K562 (cell line): ENCODE data around the gene SIK3. TPM values are rescaled to one million over a fixed set of nuclear protein-coding genes. Genes with fewer than 3 reads are reported as not detected.
A peak's percentile ranks its signal among the peaks of the same experiment; 100 is the strongest.

Experiments used
- ATAC-seq: fragments of 200-7000 bp; cut with Tn5 transposase; 3 replicates; pipeline ENCODE4 v1.9.1; 2020; ENCODE audit warnings: moderate library complexity
- BruUV-seq: library from RNA; stranded (reverse); fragments of 400-500 nt; replicated peaks from 2 replicates; lab custom pipeline; 2021; lab: Mats Ljungman, UMichigan
- CTCF ChIA-PET: fragments of 300-600 bp; formaldehyde crosslinking; extraction: SDS; loops from one replicate; lab custom pipeline; 2021; ENCODE audit warnings: low intra/inter-chr PET ratio; lab: Yijun Ruan, JAX
- POLR2A ChIA-PET: fragments of 300-600, 350-650 bp; sonication (Branson Sonifier 250); formaldehyde crosslinking; extraction: SDS; loops from one replicate; lab custom pipeline; 2021; ENCODE audit warnings: antibody characterized with exemption, inconsistent platforms; lab: Yijun Ruan, JAX
- DNase-seq, 4 experiments: peaks; one replicate each; pipeline versions ENCODE4 v3.0.0 to v3.0.0-alpha.2; 2011 to 2018; ENCODE audit warnings: low spot score in 3 of 4, mixed read lengths in 3 of 4; ENCODE audit errors: extremely low read depth in 1 of 4
- FAIRE-seq: peaks from 2 replicates; lab custom pipeline; 2011; peaks lifted over from hg19 to GRCh38; lab: Jason Lieb, UNC
- H2AFZ ChIP-seq: 2 replicates; pipeline ENCODE4 v1.6.0; 2011; ENCODE audit warnings: low read depth, low read length, control low read depth, inconsistent platforms
- H3K27ac ChIP-seq: fragments of 200-600 bp; 3 replicates; pipeline ENCODE4 v1.8.0; 2011; ENCODE audit warnings: low read depth, mild to moderate bottlenecking, control low read depth, inconsistent platforms, low read length, moderate library complexity, mixed read lengths; ENCODE audit errors: extremely low read depth
- H3K27me3 ChIP-seq, 2 experiments: fragments of 300-600 bp in 1 of 2; 2 replicates in 1 of 2; 3 replicates in 1 of 2; pipeline versions ENCODE4 v1.6.0 to v1.8.0; 2011; ENCODE audit warnings: inconsistent platforms in 2 of 2, low read length in 2 of 2, mild to moderate bottlenecking in 1 of 2, mixed read lengths in 1 of 2, moderate library complexity in 1 of 2; ENCODE audit not compliant: control insufficient read depth in 2 of 2, insufficient read depth in 2 of 2
- H3K36me3 ChIP-seq: fragments of 300-600 bp; 3 replicates; pipeline ENCODE4 v1.8.0; 2011; ENCODE audit warnings: mild to moderate bottlenecking, low read length, inconsistent platforms; ENCODE audit not compliant: control insufficient read depth, insufficient read depth
- H3K4me1 ChIP-seq, 2 experiments: fragments of 200-600 bp in 1 of 2; replicated peaks in 1 of 2; 2 replicates in 1 of 2; 3 replicates in 1 of 2; pipeline versions ENCODE4 v1.5.1 to v1.8.0; 2011; ENCODE audit warnings: inconsistent platforms in 2 of 2, low read length in 2 of 2, mild to moderate bottlenecking in 1 of 2, mixed read lengths in 1 of 2, moderate library complexity in 1 of 2; ENCODE audit not compliant: control insufficient read depth in 2 of 2, insufficient read depth in 2 of 2
- H3K4me2 ChIP-seq: 2 replicates; pipeline ENCODE4 v1.6.1; 2011; ENCODE audit warnings: low read length, control low read depth, inconsistent platforms, mixed read lengths; ENCODE audit not compliant: insufficient read depth
- H3K4me3 ChIP-seq: fragments of 200-600 bp; sonication (generic), shearing (Covaris generic); 2 replicates; pipeline ENCODE4 v1.5.1; 2016; ENCODE audit warnings: control low read depth, inconsistent platforms
- H3K79me2 ChIP-seq: fragments of 200-600 bp; 3 replicates; pipeline ENCODE4 v1.8.0; 2011; ENCODE audit warnings: low read length, inconsistent platforms; ENCODE audit not compliant: control insufficient read depth, insufficient read depth
- H3K9ac ChIP-seq, 2 experiments: 2 replicates each; pipeline versions ENCODE4 v1.6.0 to v1.6.1; 2011; ENCODE audit warnings: low read depth in 2 of 2, low read length in 2 of 2, control low read depth in 1 of 2, inconsistent platforms in 1 of 2, mild to moderate bottlenecking in 1 of 2, mixed read lengths in 1 of 2; ENCODE audit not compliant: insufficient read depth in 1 of 2
- H3K9me1 ChIP-seq: one replicate; pipeline ENCODE4 v1.6.0; 2011; ENCODE audit warnings: inconsistent platforms, mild to moderate bottlenecking, low read length, moderate library complexity; ENCODE audit not compliant: control insufficient read depth, insufficient read depth
- H3K9me3 ChIP-seq: replicated peaks from 2 replicates; pipeline ENCODE4 v1.5.1; 2011; ENCODE audit warnings: low read depth, low read length, inconsistent platforms; ENCODE audit not compliant: control insufficient read depth, insufficient read depth
- H4K20me1 ChIP-seq: replicated peaks from 2 replicates; pipeline ENCODE4 v1.6.1; 2011; ENCODE audit warnings: low read length, inconsistent platforms, mixed read lengths; ENCODE audit not compliant: control insufficient read depth, insufficient read depth
- CEBPB ChIP-seq: fragments of 450-650 bp; IDR thresholded peaks from 2 replicates; pipeline ENCODE4 v1.6.1; 2016; ENCODE audit warnings: missing genetic modification characterization, missing compliant biosample characterization
- PBX2 ChIP-seq, 2 experiments: IDR thresholded peaks in 1 of 2; conservative IDR thresholded peaks in 1 of 2; 2 replicates each; pipeline ENCODE4 v1.6.1; 2016; ENCODE audit warnings: low read depth in 2 of 2, mild to moderate bottlenecking in 1 of 2, missing compliant biosample characterization in 1 of 2, missing genetic modification characterization in 1 of 2, moderate library complexity in 1 of 2
- TRIM25 ChIP-seq: fragments of 450-650 bp; IDR thresholded peaks from 2 replicates; pipeline ENCODE4 v1.7.0; 2016; ENCODE audit warnings: borderline replicate concordance
- TSHZ1 ChIP-seq: fragments of 250-450 bp; sonication (Bioruptor Pico); IDR thresholded peaks from 2 replicates; pipeline ENCODE4 v1.4.0; 2020; ENCODE audit warnings: mild to moderate bottlenecking, moderate library complexity
- ZNF143 ChIP-seq: sonication (generic); formaldehyde crosslinking; IDR thresholded peaks from 2 replicates; pipeline ENCODE4 v1.9.0; 2022; ENCODE audit warnings: mild to moderate bottlenecking, missing genetic modification reagents
- WGBS: fragments of 100-300 bp; shearing (Covaris generic); methylation state at CpG from one replicate; pipeline ENCODE4 v1.1.6; 2016; ENCODE audit warnings: low coverage, mixed read lengths; ENCODE audit not compliant: insufficient coverage; ENCODE audit errors: missing lambda C conversion rate; 5-methylcytosine and 5-hydroxymethylcytosine counted together
- in situ Hi-C: fragments of 300-500 bp; cut with MboI; formaldehyde crosslinking; loops from 4 replicates; pipeline ENCODE4 v1.15.0; 2018; ENCODE audit warnings: inconsistent platforms, mixed read lengths
- intact Hi-C: fragments of 100-400 bp; cut with micrococcal nuclease; formaldehyde crosslinking; loops from 2 replicates; pipeline ENCODE4 v1.14.2; 2022
- polyA plus RNA-seq, 8 experiments: library from polyadenylated mRNA; depleted of rRNA in 4 of 8; stranded (reverse) in 5 of 8; unstranded in 3 of 8; fragments of >200 nt; fragmentation: Nextera tagmentation in 2 of 8; fragmentation: Illumina TruSeq in 1 of 8; extraction: Ambion mirVana in 2 of 8; extraction: Trizol in 1 of 8; gene quantifications; 2 replicates each; pipeline versions ENCODE4 v1.2.1 to v1.2.3, GENCODE V29; 2011 to 2014; ENCODE audit warnings: inconsistent platforms in 1 of 8, missing spikeins in 1 of 8
- total RNA-seq, 7 experiments: library from RNA; depleted of rRNA in 6 of 7; stranded (reverse); fragments of >200 nt in 6 of 7; fragmentation: Illumina TruSeq in 2 of 7; extraction: Trizol in 2 of 7; gene quantifications; 2 replicates each; pipeline versions ENCODE4 v1.2.1 to v1.2.3, GENCODE V29; 2011 to 2021; ENCODE audit warnings: low replicate concordance in 1 of 7

The SIK3 gene
- total and polyA plus RNA-seq, 9 of the 15 experiments (the other 6 are each of a cell fraction or from before 2014, with no cell fraction given), result 1.6 to 21.6 (median 8.0) TPM

- DNase-seq (no peak), FAIRE-seq (no peak), ATAC-seq (no peak; the same call in 2 of the 3 replicates)
- H4K20me1 ChIP-seq, result no peaks in the 10 kb centered on the region
- no peaks in the 10 kb centered on the region for H3K9me1 ChIP-seq
- no peak overlapping the region for H3K4me2 ChIP-seq
- no peaks in the 10 kb centered on the region; a peak in 1 of 5 replicates for H3K4me1 ChIP-seq
- no peak overlapping the region for H3K27ac ChIP-seq
- intact Hi-C loops (no loop called here), in situ Hi-C loops (no loop called here)
- no peaks in the 10 kb centered on the region for H3K9me3 ChIP-seq
- H3K4me3 ChIP-seq, result no peak overlapping the region
- no TSS peak for BruUV-seq
- no peaks in the 10 kb centered on the region for H3K27me3 ChIP-seq
- ChIA-PET POLR2A (no interaction called here), CTCF (no interaction called here)
- H2AFZ ChIP-seq, result no peak overlapping the region
- 67% methylated on average over 1 of the region's 1 CpG for WGBS
- no peaks in the 10 kb centered on the region for H3K36me3 ChIP-seq
- peaks cover 30% of the 10 kb centered on the region for H3K79me2 ChIP-seq
- 0 out of 2 replicates have a peak, but pooled peaks have one; percentile 23 for TF ChIP-seq CEBPB (tag)
- TF ChIP-seq TRIM25, result no peak
- TF ChIP-seq, all 486 proteins: peak for 1
- H3K9ac ChIP-seq, result 0 out of 4 replicates have a peak overlapping the region, but pooled peaks of 1 of the 2 experiments have one; percentile 2
Observed at GRCh38 chr11:117045956-117046355, 52.3 kb downstream of the SIK3 start.

- H3K9ac ChIP-seq, result no peak overlapping the region
- H3K4me3 ChIP-seq, result no peak overlapping the region
- H2AFZ ChIP-seq, result no peak overlapping the region
- H3K4me1 ChIP-seq, result peaks cover 0 to 4% of the 10 kb centered on the region in 2 experiments; a peak in 1 of 5 replicates
- no peaks in the 10 kb centered on the region for H3K9me1 ChIP-seq
- ATAC-seq (peak; percentile 82), FAIRE-seq (no peak), DNase-seq (peak in 2 of 4 experiments; percentile 23 to 24)
- no peaks in the 10 kb centered on the region for H3K27me3 ChIP-seq
- no peak overlapping the region for H3K27ac ChIP-seq
- H3K4me2 ChIP-seq, result no peak overlapping the region
- no peaks in the 10 kb centered on the region for H3K9me3 ChIP-seq
- BruUV-seq, result no TSS peak
- H4K20me1 ChIP-seq, result no peaks in the 10 kb centered on the region
- H3K79me2 ChIP-seq, result peaks cover 31% of the 10 kb centered on the region
- no peaks in the 10 kb centered on the region for H3K36me3 ChIP-seq
- in situ Hi-C loops (no loop called here), intact Hi-C loops (no loop called here)
- POLR2A ChIA-PET, result interaction anchor here (1.6 kb wide), 1 partner anchor 28 kb away, joined by 4 read pairs; no protein-coding TSS in a partner anchor
- CTCF ChIA-PET, result no interaction called here
- 52% methylated on average over 5 of the region's 5 CpGs for WGBS
- TF ChIP-seq PBX2 (CRISPR knock-in tag; IDR thresholded peaks at IDR 0.05; ENCODE audit: low read depth) (no peak), PBX2 (tag; conservative IDR thresholded peaks at IDR 0.05; ENCODE audit: low read depth) (no peak), TSHZ1 (no peak), ZNF143 (CRISPR knock-in tag) (no peak)
Observed at GRCh38 chr11:117045196-117045595, 53.0 kb downstream of the SIK3 start.
